CD4-positive, alpha-beta T cell (primary cell): ENCODE measurements around the gene MCFD2. TPM values are rescaled to one million over a fixed set of nuclear protein-coding genes. Genes with fewer than 3 reads are reported as not detected.

Source experiments
- ATAC-seq: fragments of 200-7000 bp; cut with Tn5 transposase; one replicate; pipeline ENCODE4 v1.10.0; 2022; ENCODE audit warnings: mild to moderate bottlenecking; ENCODE audit not compliant: poor library complexity
- CTCF ChIA-PET: fragments of 350-600 bp; sonication (Branson Sonifier 250); formaldehyde crosslinking; loops from one replicate; lab custom pipeline; 2021; ENCODE audit warnings: antibody characterized with exemption, inconsistent platforms; lab: Charles Lee
- POLR2A ChIA-PET: fragments of 350-600 bp; sonication (Branson Sonifier 250); formaldehyde crosslinking; loops from one replicate; lab custom pipeline; 2021; ENCODE audit warnings: antibody characterized with exemption, inconsistent platforms; lab: Charles Lee
- DNase-seq, 14 experiments: peaks; one replicate each; pipeline ENCODE4 v3.0.0-alpha.2; 2013 to 2020; ENCODE audit warnings: mixed read lengths in 2 of 14
- H3K27ac ChIP-seq, 2 donors: one replicate each; pipeline versions ENCODE4 v1.5.1 to v1.7.0; 2013; ENCODE audit warnings: low read length in 2 of 2, low read depth in 1 of 2, mild to moderate bottlenecking in 1 of 2
- H3K27me3 ChIP-seq, 2 experiments: 1 replicate in 1 of 2; 2 replicates in 1 of 2; pipeline versions ENCODE4 v1.6.1 to v1.7.0; 2013; ENCODE audit warnings: low read length in 2 of 2, control low read depth in 1 of 2, mild to moderate bottlenecking in 1 of 2, moderate library complexity in 1 of 2; ENCODE audit not compliant: insufficient read depth in 2 of 2, control insufficient read depth in 1 of 2
- H3K36me3 ChIP-seq: one replicate; pipeline ENCODE4 v1.6.1; 2013; ENCODE audit warnings: low read length, control low read depth; ENCODE audit not compliant: insufficient read depth
- H3K4me1 ChIP-seq: one replicate; pipeline ENCODE4 v1.6.1; 2013; ENCODE audit warnings: low read length, control low read depth; ENCODE audit not compliant: insufficient read depth
- H3K4me3 ChIP-seq: one replicate; pipeline ENCODE4 v1.5.1; 2013; ENCODE audit warnings: mild to moderate bottlenecking, low read length, moderate library complexity
- H3K9me3 ChIP-seq, 2 experiments: 1 replicate in 1 of 2; 2 replicates in 1 of 2; pipeline versions ENCODE4 v1.6.1 to v1.7.0; 2013; ENCODE audit warnings: low read length in 2 of 2, mild to moderate bottlenecking in 2 of 2, control low read depth in 1 of 2, moderate library complexity in 1 of 2; ENCODE audit not compliant: control insufficient read depth in 1 of 2, insufficient read depth in 1 of 2
- H3K27ac Mint-ChIP-seq: one replicate; pipeline ENCODE4 v1.8.0; 2020; ENCODE audit warnings: mixed read lengths
- H3K27me3 Mint-ChIP-seq: one replicate; pipeline ENCODE4 v1.8.0; 2021; ENCODE audit warnings: mixed read lengths
- H3K36me3 Mint-ChIP-seq: one replicate; pipeline ENCODE4 v1.8.0; 2021; ENCODE audit warnings: low read depth, mixed read lengths
- H3K4me1 Mint-ChIP-seq: one replicate; pipeline ENCODE4 v1.8.0; 2021; ENCODE audit warnings: low read depth, mixed read lengths
- H3K4me3 Mint-ChIP-seq: one replicate; pipeline ENCODE4 v1.8.0; 2020; ENCODE audit warnings: mild to moderate bottlenecking, mixed read lengths
- H3K9me3 Mint-ChIP-seq: one replicate; pipeline ENCODE4 v1.8.0; 2020; ENCODE audit warnings: mixed read lengths
- CTCF ChIP-seq: fragments of 200-600 bp; IDR thresholded peaks from one replicate; pipeline ENCODE4 v1.8.0; 2022; ENCODE audit warnings: antibody characterized with exemption, mild to moderate bottlenecking
- intact Hi-C, 2 experiments: fragments of 100-400 bp; cut with DNase I in 1 of 2; cut with micrococcal nuclease in 1 of 2; formaldehyde crosslinking; loops; one replicate each; pipeline versions ENCODE4 v1.15.1 to v1.9.0; 2023 to 2025; cut with DNase I, micrococcal nuclease
- total RNA-seq, 174 experiments: library from RNA in 2 of 174; stranded (reverse) in 2 of 174; gene quantifications; one replicate each; pipeline ENCODE4 v1.2.3 and lab custom pipeline; 2021 to 2026

The MCFD2 gene
- total RNA-seq, 2 experiments from 2014 or later: 29.1 to 29.7 TPM

- Mint-ChIP-seq H3K36me3 (peaks cover 14% of the 10 kb centered on the region), H3K27ac (peak overlapping the region; percentile 56)
These were observed 7.5 kb upstream of the MCFD2 start for GRCh38 chr2:46923041-46923528.

GRCh38 chr2:46922606-46923005 lies 7.0 kb upstream of the MCFD2 start:
- DNase-seq (no peak), ATAC-seq (no peak)
- ChIA-PET POLR2A (interaction anchor here (0.7 kb wide), 1 partner anchor 22 kb away, joined by 3 read pairs; no protein-coding TSS in a partner anchor), CTCF (no interaction called here)
- intact Hi-C loops: no loop called here
- peaks cover 11% of the 10 kb centered on the region for H3K9me3 Mint-ChIP-seq
- no peak overlapping the region for H3K4me3 Mint-ChIP-seq
- Histone ChIP-seq H3K4me3 (no peak overlapping the region), H3K4me1 (peaks cover 8% of the 10 kb centered on the region), H3K27me3 (no peaks in the 10 kb centered on the region), H3K27ac (no peak overlapping the region), H3K36me3 (no peaks in the 10 kb centered on the region), H3K9me3 (peaks cover 5 to 6% of the 10 kb centered on the region in 2 experiments)
- H3K4me1 Mint-ChIP-seq: peaks cover 45% of the 10 kb centered on the region
- TF ChIP-seq CTCF: no peak
- peaks cover 14% of the 10 kb centered on the region for H3K36me3 Mint-ChIP-seq
- peak overlapping the region; percentile 56 for H3K27ac Mint-ChIP-seq
- H3K27me3 Mint-ChIP-seq: no peaks in the 10 kb centered on the region

More at GRCh38 chr2:46923041-46923528, 7.5 kb upstream of the MCFD2 start:
- peaks cover 40% of the 10 kb centered on the region for H3K4me1 Mint-ChIP-seq
- H3K27me3 ChIP-seq: no peaks in the 10 kb centered on the region
- ChIA-PET POLR2A (interaction anchor here (0.7 kb wide), 1 partner anchor 21 kb away, joined by 3 read pairs; no protein-coding TSS in a partner anchor), CTCF (no interaction called here)
- no peak overlapping the region for H3K4me3 ChIP-seq
- H3K4me3 Mint-ChIP-seq: no peak overlapping the region
- no peak for ATAC-seq
- H3K9me3 Mint-ChIP-seq: peaks cover 11% of the 10 kb centered on the region
- no peak overlapping the region for H3K27ac ChIP-seq
- no peaks in the 10 kb centered on the region for H3K27me3 Mint-ChIP-seq
- peaks cover 5 to 8% of the 10 kb centered on the region in 2 experiments for H3K9me3 ChIP-seq
- intact Hi-C loops: no loop called here
- DNase-seq: no peak
- H3K36me3 ChIP-seq: no peaks in the 10 kb centered on the region
- TF ChIP-seq CTCF: no peak
- peaks cover 7% of the 10 kb centered on the region for H3K4me1 ChIP-seq

- peaks cover 15% of the 10 kb centered on the region for H3K4me1 ChIP-seq
- ATAC-seq (no peak), DNase-seq (no peak)
- H3K4me3 ChIP-seq: no peak overlapping the region
- Mint-ChIP-seq H3K4me1 (peaks cover 52% of the 10 kb centered on the region), H3K27ac (peak overlapping the region; percentile 56), H3K27me3 (no peaks in the 10 kb centered on the region), H3K4me3 (no peak overlapping the region), H3K36me3 (peaks cover 10% of the 10 kb centered on the region), H3K9me3 (peaks cover 8% of the 10 kb centered on the region)
- CTCF ChIA-PET: no interaction called here
- H3K27me3 ChIP-seq: no peaks in the 10 kb centered on the region
- POLR2A ChIA-PET: no interaction called here
- H3K36me3 ChIP-seq: no peaks in the 10 kb centered on the region
- H3K9me3 ChIP-seq: peaks cover 0 to 3% of the 10 kb centered on the region in 2 experiments
- intact Hi-C loops: no loop called here
- TF ChIP-seq CTCF: no peak
- no peak overlapping the region for H3K27ac ChIP-seq
These were observed 6.3 kb upstream of the MCFD2 start for GRCh38 chr2:46921676-46922448.
